ENCODE measurements around the gene FBXL3.

- TF ChIP-seq CTCF (conservative IDR thresholded peaks at IDR 0.05; ENCODE audit: low read depth, low read length) (no peak), EZH2 (IDR thresholded peaks at IDR 0.05; ENCODE audit: borderline replicate concordance, low read depth, low read length, poor library complexity, severe bottlenecking) (no peak)
Measured at GRCh38 chr13:77036279-77036678, 9.3 kb upstream of the FBXL3 start.
